Endodermal cell (in vitro differentiated cells): Measurements from ENCODE around the gene PLEKHG4B. TPM values are rescaled to one million over a fixed set of nuclear protein-coding genes. Genes with fewer than 3 reads are reported as not detected.
"Not testable (repeated sequence)": the region's sequence is repeated elsewhere in the genome, so short reads cannot be mapped to it uniquely, and the experiment has no call there.

ENCODE experiments used
- DNase-seq: peaks from one replicate; pipeline ENCODE4 v3.0.0-alpha.2; 2017
- H3K27ac ChIP-seq: 2 replicates; pipeline ENCODE4 v1.5.1; 2013; ENCODE audit warnings: mild to moderate bottlenecking, low read depth, low read length, moderate library complexity
- H3K27me3 ChIP-seq: 2 replicates; pipeline ENCODE4 v1.6.1; 2013; ENCODE audit warnings: mild to moderate bottlenecking, low read length, moderate library complexity; ENCODE audit not compliant: insufficient read depth, control insufficient read depth, poor library complexity, severe bottlenecking
- H3K36me3 ChIP-seq: 2 replicates; pipeline ENCODE4 v1.7.0; 2013; ENCODE audit warnings: mild to moderate bottlenecking, low read length, moderate library complexity; ENCODE audit not compliant: control insufficient read depth, insufficient read depth
- H3K4me1 ChIP-seq: one replicate; pipeline ENCODE4 v1.7.0; 2013; ENCODE audit warnings: low read length; ENCODE audit not compliant: control insufficient read depth, insufficient read depth
- H3K4me3 ChIP-seq: 2 replicates; pipeline ENCODE4 v1.5.1; 2013; ENCODE audit warnings: mild to moderate bottlenecking, low read length, moderate library complexity
- H3K9ac ChIP-seq: 2 replicates; pipeline ENCODE4 v1.6.1; 2013; ENCODE audit warnings: mild to moderate bottlenecking, low read length, moderate library complexity; ENCODE audit not compliant: poor library complexity, severe bottlenecking; ENCODE audit errors: extremely low read depth
- H3K9me3 ChIP-seq: 2 replicates; pipeline ENCODE4 v1.6.1; 2013; ENCODE audit warnings: mild to moderate bottlenecking, low read length, moderate library complexity; ENCODE audit not compliant: control insufficient read depth
- H3K27ac Mint-ChIP-seq: 2 replicates; pipeline ENCODE4 v1.8.0; 2020; ENCODE audit warnings: mixed read lengths
- H3K27me3 Mint-ChIP-seq: 2 replicates; pipeline ENCODE4 v1.8.0; 2021; ENCODE audit warnings: mild to moderate bottlenecking, mixed read lengths; ENCODE audit not compliant: insufficient read depth
- H3K36me3 Mint-ChIP-seq: 2 replicates; pipeline ENCODE4 v1.8.0; 2020; ENCODE audit warnings: low read depth, mixed read lengths
- H3K4me1 Mint-ChIP-seq: 2 replicates; pipeline ENCODE4 v1.8.0; 2020; ENCODE audit warnings: mixed read lengths
- H3K4me3 Mint-ChIP-seq: 2 replicates; pipeline ENCODE4 v1.8.0; 2020; ENCODE audit warnings: mild to moderate bottlenecking, moderate library complexity, mixed read lengths
- H3K9me3 Mint-ChIP-seq: 2 replicates; pipeline ENCODE4 v1.8.0; 2020; ENCODE audit warnings: mild to moderate bottlenecking, mixed read lengths
- CTCF ChIP-seq: fragments of 200-600 bp; sonication (generic); conservative IDR thresholded peaks from 2 replicates; pipeline ENCODE4 v1.5.0; 2021; ENCODE audit warnings: antibody characterized with exemption, mild to moderate bottlenecking
- WGBS, 2 experiments: methylation state at CpG; one replicate each; pipeline versions ENCODE4 v1.1.5 to v1.1.7; 2013; ENCODE audit warnings: missing lambda C conversion rate in 2 of 2, mixed read lengths in 1 of 2; ENCODE audit not compliant: insufficient coverage in 1 of 2, insufficient read length in 1 of 2; 5-methylcytosine and 5-hydroxymethylcytosine counted together
- long read RNA-seq, 4 experiments: library from polyadenylated mRNA in 2 of 4; library from RNA in 1 of 4; library from capped mRNA in 1 of 4; stranded (forward) in 3 of 4; unstranded in 1 of 4; transcript quantifications; one replicate each; pipeline ENCODE4 v2.0.0, GENCODE V29; 2020 to 2021; ENCODE audit warnings: inconsistent platforms in 1 of 4
- polyA plus RNA-seq, 2 experiments: library from polyadenylated mRNA; stranded (reverse); fragments of 50-300 nt; gene quantifications; one replicate each; pipeline ENCODE4 v1.2.3, GENCODE V29; 2013
- total RNA-seq, 2 donors: library from RNA; stranded (reverse); fragmentation: NEBNext Ultra II Directional in 1 of 2; extraction: Animal tissue kit (Norgen Biotek cat#: 25700) in 1 of 2; gene quantifications; 2 replicates in 1 of 2; 3 replicates in 1 of 2; pipeline ENCODE4 v1.2.1, GENCODE V29; 2021

The PLEKHG4B gene
- total RNA-seq = 10 to 100 TPM; 16.3 to 22.8 TPM
- polyA plus RNA-seq (2013, experiment 1 of 2) = 20.9 TPM
- polyA plus RNA-seq (2013, experiment 2 of 2) = 19.5 TPM
- long read RNA-seq, experiment 1, partial matches to known transcripts = 6 of 9 reads
- long read RNA-seq, experiment 1, other reads (novel, unspliced or antisense) = 1 of 9 reads
- long read RNA-seq, experiment 2, partial matches to known transcripts = 25 of 37 reads
- long read RNA-seq, experiment 2, other reads (novel, unspliced or antisense) = 10 of 37 reads
- long read RNA-seq, experiment 3, partial matches to known transcripts = 67 of 92 reads
- long read RNA-seq, experiment 3, other reads (novel, unspliced or antisense) = 25 of 92 reads
- long read RNA-seq, experiment 4, partial matches to known transcripts = 1 of 2 reads
- long read RNA-seq, experiment 4, other reads (novel, unspliced or antisense) = 1 of 2 reads

GRCh38 chr5:91556-92263 is at the start of gene PLEKHG4B:
Gene PLEKHG4B, plus strand, starts transcription at chr5:92168. Its CDS starts 64 bp downstream, at chr5:92232.
- peak within 1 kb of the TSS; percentile 82 for H3K27ac Mint-ChIP-seq
- peaks cover 93% of the 10 kb centered on the region for H3K27me3 Mint-ChIP-seq
- Histone ChIP-seq H3K4me1 (no peaks in the 10 kb centered on the region), H3K9ac (peak within 1 kb of the TSS; percentile 18), H3K4me3 (peak within 1 kb of the TSS; percentile 72), H3K9me3 (no peaks in the 10 kb centered on the region), H3K36me3 (no peaks in the 10 kb centered on the region), H3K27me3 (peaks cover 95% of the 10 kb centered on the region), H3K27ac (peak within 1 kb of the TSS; percentile 47)
- peaks cover 8% of the 10 kb centered on the region for H3K4me1 Mint-ChIP-seq
- WGBS, 2 experiments = 17 to 43% methylated on average over 17 to 54 of the region's 57 CpGs
- peak within 1 kb of the TSS; percentile 67 for H3K4me3 Mint-ChIP-seq
- TF ChIP-seq CTCF = no peak
- DNase-seq = peak; percentile 95
- H3K9me3 Mint-ChIP-seq = no peaks in the 10 kb centered on the region
- H3K36me3 Mint-ChIP-seq = peaks cover 14% of the 10 kb centered on the region

GRCh38 chr5:42250-42649 is 49.7 kb upstream of the PLEKHG4B start:
- Histone ChIP-seq H3K4me3 (no peak overlapping the region), H3K9me3 (no peaks in the 10 kb centered on the region), H3K36me3 (no peaks in the 10 kb centered on the region), H3K4me1 (no peaks in the 10 kb centered on the region), H3K27ac (no peak overlapping the region), H3K27me3 (peaks cover 57% of the 10 kb centered on the region), H3K9ac (no peak overlapping the region)
- 21 to 38% methylated on average over 4 to 5 of the region's 6 CpGs for WGBS, 2 experiments
- H3K4me1 Mint-ChIP-seq = no peaks in the 10 kb centered on the region
- H3K9me3 Mint-ChIP-seq = no peaks in the 10 kb centered on the region
- no peak overlapping the region for H3K27ac Mint-ChIP-seq
- H3K36me3 Mint-ChIP-seq = no peaks in the 10 kb centered on the region
- peak; percentile 84 for DNase-seq
- peaks cover 80% of the 10 kb centered on the region for H3K27me3 Mint-ChIP-seq
- peak; percentile 86 for TF ChIP-seq CTCF
- no peak overlapping the region for H3K4me3 Mint-ChIP-seq

GRCh38 chr5:48192-48591 is 43.8 kb upstream of the PLEKHG4B start:
- no peaks in the 10 kb centered on the region for H3K9me3 ChIP-seq
- 62 to 75% methylated on average over 2 of the region's 2 CpGs for WGBS, 2 experiments
- DNase-seq = no peak
- H3K9me3 Mint-ChIP-seq = no peaks in the 10 kb centered on the region
- no peak for TF ChIP-seq CTCF
- peaks cover 74% of the 10 kb centered on the region for H3K27me3 ChIP-seq
- H3K4me3 Mint-ChIP-seq = no peak overlapping the region
- H3K4me3 ChIP-seq = no peak overlapping the region
- no peaks in the 10 kb centered on the region for H3K36me3 Mint-ChIP-seq
- H3K36me3 ChIP-seq = no peaks in the 10 kb centered on the region
- no peak overlapping the region for H3K27ac Mint-ChIP-seq
- no peaks in the 10 kb centered on the region for H3K4me1 ChIP-seq
- H3K9ac ChIP-seq = no peak overlapping the region
- peaks cover 2% of the 10 kb centered on the region for H3K4me1 Mint-ChIP-seq
- no peak overlapping the region for H3K27ac ChIP-seq
- H3K27me3 Mint-ChIP-seq = peaks cover 92% of the 10 kb centered on the region

- H3K27ac ChIP-seq, H3K9me3 Mint-ChIP-seq, H3K4me3 ChIP-seq, H3K4me3 Mint-ChIP-seq, H3K4me1 ChIP-seq, H3K27ac Mint-ChIP-seq, H3K9ac ChIP-seq, H3K36me3 ChIP-seq, H3K36me3 Mint-ChIP-seq, H3K4me1 Mint-ChIP-seq, DNase-seq, H3K9me3 ChIP-seq: not testable (repeated sequence)
- H3K27me3 ChIP-seq = peaks cover 80% of the 10 kb centered on the region
- WGBS, 2 experiments = 92 to 100% methylated on average over 2 to 5 of the region's 5 CpGs
- peaks cover 93% of the 10 kb centered on the region for H3K27me3 Mint-ChIP-seq
These were observed 42.4 kb upstream of the PLEKHG4B start for GRCh38 chr5:49530-49929.
